Peyer's patch (tissue), 4 donors: ENCODE data around the gene POLR3F.

Source experiments
- CTCF ChIP-seq, 6 experiments: fragments of 450-650 bp in 4 of 6; fragments of 200-600 bp in 2 of 6; sonication (generic) in 1 of 6; IDR thresholded peaks; one replicate each; pipeline ENCODE4 v1.5.1; 2017 to 2019; ENCODE audit warnings: antibody characterized with exemption in 6 of 6, mild to moderate bottlenecking in 3 of 6, moderate library complexity in 1 of 6
- POLR2A ChIP-seq, 2 donors: fragments of 450-650 bp; IDR thresholded peaks; one replicate each; pipeline ENCODE4 v1.5.1; 2017; ENCODE audit warnings: antibody characterized with exemption in 2 of 2, mild to moderate bottlenecking in 2 of 2, moderate library complexity in 2 of 2

GRCh38 chr20:18488301-18488700 is 21.1 kb downstream of the POLR3F start:
- TF ChIP-seq POLR2A (IDR thresholded peaks at IDR 0.05) (no peak), CTCF (IDR thresholded peaks at IDR 0.05) (no peak)
